ENCODE data around the gene CORO1A.
"Not testable (repeated sequence)": the region's sequence is repeated elsewhere in the genome, so short reads cannot be mapped to it uniquely, and the experiment has no call there.

CORO1A gene
- 419 reads per million, percentile 97 among the genes with 10 or more reads in this experiment for total RNA-seq

DNA sequence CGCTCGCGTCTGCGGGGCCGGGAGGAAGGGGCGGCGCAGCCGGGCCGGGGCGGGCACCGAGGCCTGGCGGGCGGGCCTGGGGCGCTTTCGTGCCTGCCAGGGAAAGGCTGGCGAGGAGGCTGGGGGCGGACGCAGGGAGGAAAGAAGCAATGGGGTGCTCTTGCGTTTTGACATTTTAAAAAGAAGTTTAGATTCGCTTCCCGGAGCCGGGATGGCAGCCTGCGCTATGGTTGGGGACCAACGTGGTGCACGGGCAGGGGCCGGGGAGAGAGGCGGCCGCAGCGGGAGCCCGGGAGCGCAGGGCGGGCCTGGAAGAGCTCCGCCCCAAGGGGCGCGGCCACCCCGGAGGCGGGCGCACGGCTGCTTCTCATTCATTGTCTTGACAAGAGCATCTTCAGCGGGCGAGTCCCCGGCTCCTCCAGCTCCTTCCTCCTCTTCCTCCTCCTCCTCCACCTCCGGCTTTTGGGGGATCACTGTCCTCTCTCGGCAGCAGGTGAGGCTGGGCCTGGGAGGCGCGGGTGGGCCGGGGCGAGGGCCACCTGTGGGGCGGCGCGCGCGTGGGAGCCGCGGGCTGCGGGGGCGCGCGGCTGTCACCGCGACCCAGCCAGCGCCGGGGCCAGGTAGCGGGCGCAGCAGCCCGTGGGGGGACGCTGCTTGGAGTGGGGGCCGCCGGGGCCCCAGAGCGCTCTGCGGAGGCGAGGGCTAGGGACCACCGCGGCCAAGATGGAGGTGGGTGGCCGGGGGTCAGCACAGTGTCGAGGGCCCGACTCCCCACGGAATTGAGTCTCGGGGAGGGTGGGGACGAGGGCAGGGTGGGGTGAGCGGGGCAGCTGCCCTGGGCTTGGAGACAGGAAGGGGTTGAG lies at the start of gene CORO1A:
CORO1A (plus strand) TSS at position 370 of the 863 bp plus-strand sequence. CDS start 1,608 bp downstream, outside the sequence.
- DNase-seq: peak; percentile 77

DNA sequence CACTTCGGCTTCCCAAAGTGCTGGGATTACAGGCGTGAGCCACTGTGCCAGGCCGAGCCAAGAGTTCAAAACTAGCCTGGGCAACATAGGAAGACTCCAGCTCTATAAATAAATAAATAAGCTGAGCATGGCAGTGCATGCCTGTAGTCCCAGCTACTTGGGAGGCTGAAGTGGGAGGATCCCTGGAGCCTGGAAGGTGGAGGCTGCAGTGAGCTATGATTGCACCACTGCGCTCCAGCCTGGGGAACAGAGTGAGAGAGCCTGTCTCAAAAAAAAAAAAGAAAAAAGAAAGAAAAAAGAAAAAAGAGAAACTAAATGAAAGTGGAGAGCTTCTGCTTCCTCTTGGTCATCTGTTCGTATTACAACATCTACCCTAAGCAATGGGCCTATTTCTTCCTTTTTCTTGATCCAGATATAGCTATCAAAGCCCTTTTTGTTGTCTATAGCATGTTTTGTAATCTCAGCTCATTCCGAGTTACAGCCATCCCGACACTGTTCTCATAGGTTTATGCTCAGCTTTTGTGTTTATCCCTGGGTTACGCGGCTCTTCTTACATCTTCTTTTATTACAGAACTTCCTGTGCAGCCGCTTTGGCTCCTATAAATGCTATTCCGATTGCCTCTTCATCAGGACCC lies 46.3 kb upstream of the CORO1A start:
- no peak for DNase-seq

DNA sequence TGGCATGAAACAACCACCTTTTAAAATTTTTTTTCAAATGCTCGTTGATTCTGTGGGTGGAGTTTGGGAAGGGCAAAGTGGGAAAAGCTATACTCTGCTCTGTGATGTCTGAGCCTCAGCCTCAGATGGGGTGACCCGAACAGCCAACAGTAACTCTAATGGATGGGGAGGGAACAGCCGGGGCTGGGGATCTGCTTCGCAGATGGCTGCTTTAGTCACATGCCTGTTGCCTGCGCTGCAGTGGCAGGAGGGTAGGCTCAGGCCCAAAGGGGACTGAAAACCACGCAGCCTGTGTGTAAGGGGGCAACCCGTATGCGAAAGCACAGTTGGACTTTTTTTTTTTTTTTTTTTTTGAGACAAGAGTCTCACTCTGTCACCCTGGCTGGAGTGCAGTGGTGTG lies 45.5 kb upstream of the CORO1A start:
- no peak for DNase-seq

DNA sequence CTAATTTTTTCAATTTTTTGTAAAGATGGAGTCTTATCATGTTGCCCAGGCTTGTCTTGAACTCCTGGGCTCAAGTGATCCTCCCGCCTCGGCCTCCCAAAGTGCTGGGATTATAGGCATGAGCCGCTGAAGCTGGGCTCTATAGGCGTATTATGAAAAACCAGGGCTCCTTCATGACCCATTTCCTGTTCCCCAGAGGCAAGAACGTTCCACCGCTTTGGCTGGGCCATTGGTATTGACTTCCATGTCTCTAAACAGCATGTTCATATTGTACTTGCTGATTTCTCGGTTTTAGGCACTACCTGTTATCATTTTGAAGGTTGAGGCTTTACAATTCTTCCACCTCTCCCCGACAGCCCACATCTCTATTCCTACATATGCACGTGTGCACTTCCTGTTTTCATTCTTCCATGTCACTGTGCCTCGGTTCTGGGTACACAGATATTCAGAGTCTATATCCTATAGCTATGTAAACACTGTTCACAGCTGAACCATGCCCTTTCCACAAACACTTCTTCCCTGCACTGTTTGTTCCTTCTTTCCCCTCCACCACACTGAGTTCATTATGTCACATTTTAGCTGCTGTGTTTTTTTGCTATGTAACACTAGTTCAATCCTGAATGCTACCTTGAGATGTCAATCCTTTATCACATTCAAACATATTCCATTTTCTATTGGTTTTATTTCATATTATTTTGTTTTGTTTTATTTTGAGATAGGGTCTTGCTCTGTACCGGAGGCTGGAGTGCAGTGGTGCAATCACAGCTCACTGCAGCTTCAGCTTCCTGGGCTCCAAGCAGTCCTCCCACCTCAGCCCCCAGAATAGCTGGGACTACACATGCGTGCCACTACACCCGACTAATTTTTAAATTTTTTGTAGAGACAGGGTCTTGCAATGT lies 43.6 kb upstream of the CORO1A start:
- no peak for DNase-seq

- no peak for DNase-seq
These were observed 41.7 kb upstream of the CORO1A start for GRCh38 chr16:30141750-30142149.

GRCh38 chr16:30142672-30143346 lies 40.6 kb upstream of the CORO1A start:
- no peak for DNase-seq

- no peak for DNase-seq
These were observed 40.1 kb upstream of the CORO1A start for GRCh38 chr16:30143347-30143702.

DNA sequence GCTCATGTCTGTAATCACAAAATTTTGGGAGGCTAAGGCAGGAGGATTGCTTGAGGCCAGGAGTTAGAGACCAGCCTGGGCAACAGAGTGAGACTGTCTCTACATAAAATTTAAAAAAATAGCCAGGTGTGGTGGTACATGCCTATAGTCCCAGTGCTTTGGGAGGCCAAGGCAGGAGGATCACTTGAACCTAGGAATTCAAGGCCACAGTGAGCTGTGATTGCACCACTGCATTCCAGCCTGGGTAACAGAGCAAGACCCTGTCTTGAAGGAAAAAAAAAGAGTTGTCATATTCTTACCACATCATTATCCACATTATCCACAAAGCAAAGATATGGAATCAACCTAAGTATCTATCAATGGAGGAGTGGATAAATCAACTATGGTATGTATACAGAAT lies 39.4 kb upstream of the CORO1A start:
- no peak for DNase-seq

- no peak for DNase-seq
These were observed 38.5 kb upstream of the CORO1A start for GRCh38 chr16:30144917-30145316.

- DNase-seq: no peak
These were observed 37.7 kb upstream of the CORO1A start for GRCh38 chr16:30145657-30146056.

GRCh38 chr16:30147843-30148510 lies 35.4 kb upstream of the CORO1A start:
- DNase-seq: no peak

- DNase-seq: no peak
These were observed 34.0 kb upstream of the CORO1A start for GRCh38 chr16:30149250-30149930.

GRCh38 chr16:30151091-30151490 lies 32.3 kb upstream of the CORO1A start:
- DNase-seq: no peak

- no peak for DNase-seq
These were observed 30.9 kb upstream of the CORO1A start for GRCh38 chr16:30152517-30152916.

GRCh38 chr16:30155188-30155587 lies 28.2 kb upstream of the CORO1A start:
- no peak for DNase-seq

DNA sequence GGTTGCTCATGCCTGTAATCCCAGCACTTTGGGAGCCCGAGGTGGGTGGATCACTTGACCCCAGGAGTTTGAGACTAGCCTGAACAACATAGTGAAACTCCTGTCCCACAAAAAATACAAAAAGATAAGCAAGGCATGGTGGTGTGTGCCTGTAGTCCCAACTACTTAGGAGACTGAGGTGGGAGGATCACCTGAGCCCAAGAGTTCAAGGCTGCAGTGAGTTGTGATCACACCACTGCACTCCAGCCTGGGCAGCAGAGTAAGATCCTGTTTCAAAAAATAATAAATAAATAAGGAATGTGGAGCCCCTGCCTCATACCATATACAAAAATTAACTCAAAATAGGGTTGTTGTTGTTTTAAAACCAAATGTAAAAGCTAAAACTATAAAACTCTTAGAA lies 26.2 kb upstream of the CORO1A start:
- no peak for DNase-seq

DNA sequence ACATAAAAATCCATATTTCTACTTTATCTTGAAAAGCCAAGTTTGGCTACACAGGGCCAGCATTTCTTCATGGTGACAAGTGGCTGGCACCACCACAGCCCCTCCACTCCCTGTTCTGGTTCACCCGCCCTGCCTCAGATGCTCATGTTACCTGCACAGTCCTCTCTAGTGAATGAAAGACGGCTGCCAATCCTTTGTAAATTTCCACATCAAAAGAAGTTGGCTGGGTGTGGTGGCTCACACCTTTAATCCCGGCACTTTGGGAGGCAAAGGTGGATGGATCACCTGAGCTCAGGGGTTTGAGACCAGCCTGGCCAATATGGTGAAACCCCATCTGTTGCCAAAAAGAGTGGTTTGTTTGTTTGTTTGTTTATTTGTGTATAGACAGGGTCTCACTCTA lies 19.9 kb upstream of the CORO1A start:
- DNase-seq: no peak

GRCh38 chr16:30166202-30166902 lies 17.1 kb upstream of the CORO1A start:
- DNase-seq: no peak

- not testable (repeated sequence) for DNase-seq
These were observed 14.7 kb upstream of the CORO1A start for GRCh38 chr16:30168746-30169145.

- DNase-seq: not testable (repeated sequence)
These were observed 14.0 kb upstream of the CORO1A start for GRCh38 chr16:30169416-30169815.

DNA sequence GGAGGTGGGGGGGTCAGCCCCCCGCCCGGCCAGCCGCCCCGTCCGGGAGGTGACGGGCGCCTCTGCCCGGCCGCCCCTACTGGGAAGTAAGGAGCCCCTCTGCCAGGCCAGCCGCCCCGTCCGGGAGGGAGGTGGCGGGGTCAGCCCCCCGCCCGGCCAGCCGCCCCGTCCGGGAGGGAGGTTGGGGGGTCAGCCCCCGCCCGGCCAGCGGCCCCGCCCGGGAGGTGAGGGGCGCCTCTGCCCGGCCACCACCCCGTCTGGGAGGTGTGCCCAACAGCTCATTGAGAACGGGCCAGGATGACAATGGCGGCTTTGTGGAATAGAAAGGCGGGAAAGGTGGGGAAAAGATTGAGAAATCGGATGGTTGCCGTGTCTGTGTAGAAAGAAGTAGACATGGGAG lies 13.3 kb upstream of the CORO1A start:
- not testable (repeated sequence) for DNase-seq
